ENCODE results near the gene NPPB. TPM values are rescaled to one million over a fixed set of nuclear protein-coding genes. Genes with fewer than 3 reads are reported as not detected.

The NPPB gene
- total RNA-seq, 1 experiment from 2014 or later = 0.35 TPM

GRCh38 chr1:11839727-11840705 lies 18.7 kb downstream of the NPPB start:
- no peak overlapping the region for H3K4me3 Mint-ChIP-seq
- no peak overlapping the region for H3K27ac Mint-ChIP-seq
- no peak overlapping the region for H2BK20ac ChIP-seq (ENCODE audit: low read depth, low read length, poor library complexity, severe bottlenecking)
- H3K79me2 ChIP-seq (ENCODE audit: insufficient read depth, low read length) = no peaks in the 10 kb centered on the region
- no peaks in the 10 kb centered on the region for H3K4me1 ChIP-seq (ENCODE audit: insufficient read depth, low read length)
- no peaks in the 10 kb centered on the region for H3K23me2 ChIP-seq (ENCODE audit: insufficient read length, low read depth, low read length, poor library complexity, severe bottlenecking)
- no CpG with 5 or more reads among the region's 20 CpGs for WGBS (ENCODE audit: extremely low coverage, insufficient read length, low lambda C conversion rate)
- no peak overlapping the region for H2BK15ac ChIP-seq (ENCODE audit: low read depth, low read length)
- DNase-seq = no peak
- H3K9ac ChIP-seq (ENCODE audit: extremely low read depth, insufficient read length, low read length) = no peak overlapping the region
- peaks cover 26 to 93% (median 78%) of the 10 kb centered on the region in 3 experiments; a peak in 6 of 7 replicates for H3K36me3 Mint-ChIP-seq (ENCODE audit: insufficient read depth in 1 of 3, low read depth in 3 of 3)
- H3K27me3 Mint-ChIP-seq (ENCODE audit: low read depth) = no peaks in the 10 kb centered on the region
- no peak overlapping the region for H4K5ac ChIP-seq (ENCODE audit: insufficient read length, low read depth, low read length)
- H3K56ac ChIP-seq (ENCODE audit: insufficient read length, low read depth, low read length) = no peak overlapping the region
- H2BK5ac ChIP-seq (ENCODE audit: insufficient read length, low read length) = no peak overlapping the region
- no peak overlapping the region for H3K23ac ChIP-seq (ENCODE audit: insufficient read length, low read depth, low read length)
- no peak for TF ChIP-seq CTCF (conservative IDR thresholded peaks at IDR 0.05)
- no peaks in the 10 kb centered on the region for H3K4me1 Mint-ChIP-seq
- H4K91ac ChIP-seq (ENCODE audit: insufficient read length, low read depth, low read length) = no peak overlapping the region
- H3K27ac ChIP-seq (ENCODE audit: insufficient read length, low read depth, low read length) = no peak overlapping the region
- no peaks in the 10 kb centered on the region for H4K20me1 ChIP-seq (ENCODE audit: control insufficient read depth, insufficient read depth, insufficient read length)
- H2BK120ac ChIP-seq (ENCODE audit: low read depth, low read length, poor library complexity, severe bottlenecking) = no peak overlapping the region
- H3T11ph ChIP-seq (ENCODE audit: low read length) = no peak overlapping the region
- no peaks in the 10 kb centered on the region for H3K9me3 Mint-ChIP-seq
- no peak overlapping the region for H3K18ac ChIP-seq (ENCODE audit: insufficient read length, low read depth, low read length)
- no peak overlapping the region for H2BK12ac ChIP-seq (ENCODE audit: insufficient read length, low read depth, low read length)
- H3K14ac ChIP-seq (ENCODE audit: insufficient read depth, low read length) = no peak overlapping the region
- H2AFZ ChIP-seq (ENCODE audit: low read length) = no peak overlapping the region
- H3K4me2 ChIP-seq (ENCODE audit: insufficient read depth, insufficient read length, low read length) = no peak overlapping the region
- no peak overlapping the region for H3K4ac ChIP-seq (ENCODE audit: low read depth, low read length)
- H3K27me3 ChIP-seq (ENCODE audit: insufficient read depth, low read length) = no peaks in the 10 kb centered on the region
- H3K9me3 ChIP-seq (ENCODE audit: control insufficient read depth, low read depth, low read length) = no peaks in the 10 kb centered on the region
- no peak overlapping the region for H4K8ac ChIP-seq (replicated peaks; ENCODE audit: insufficient read length, low read depth, low read length)
- no peak overlapping the region for H2AK5ac ChIP-seq (ENCODE audit: insufficient read length, low read length)
- H3K79me1 ChIP-seq (ENCODE audit: insufficient read depth, low read depth, low read length, poor library complexity, severe bottlenecking) = no peaks in the 10 kb centered on the region
